Natural killer cell (primary cell): ENCODE data around the gene B3GNT3. TPM values are rescaled to one million over a fixed set of nuclear protein-coding genes. Genes with fewer than 3 reads are reported as not detected.

Experiments
- ATAC-seq, 3 donors: fragments of 150-1000 bp in 2 of 3; fragments of 200-7000 bp in 1 of 3; cut with Tn5 transposase; 1 replicate in 1 of 3; 2 replicates in 2 of 3; pipeline ENCODE4 v1.10.0; 2021; ENCODE audit warnings: mild to moderate bottlenecking in 2 of 3, moderate library complexity in 2 of 3
- DNase-seq, 2 donors: peaks; one replicate each; pipeline versions ENCODE4 v3.0.0 to v3.0.0-alpha.2; 2013 to 2021; ENCODE audit warnings: mixed read lengths in 1 of 2
- H3K27ac ChIP-seq: one replicate; pipeline ENCODE4 v1.5.1; 2013; ENCODE audit warnings: mild to moderate bottlenecking, low read length
- H3K27me3 ChIP-seq: one replicate; pipeline ENCODE4 v1.6.1; 2013; ENCODE audit warnings: low read length; ENCODE audit not compliant: control insufficient read depth, insufficient read depth
- H3K36me3 ChIP-seq: one replicate; pipeline ENCODE4 v1.6.1; 2013; ENCODE audit warnings: low read length; ENCODE audit not compliant: control insufficient read depth, insufficient read depth
- H3K4me1 ChIP-seq: one replicate; pipeline ENCODE4 v1.6.1; 2013; ENCODE audit warnings: low read length; ENCODE audit not compliant: control insufficient read depth, insufficient read depth
- H3K4me3 ChIP-seq: one replicate; pipeline ENCODE4 v1.5.1; 2013; ENCODE audit warnings: low read length
- H3K9me3 ChIP-seq: one replicate; pipeline ENCODE4 v1.6.1; 2013; ENCODE audit warnings: low read length; ENCODE audit not compliant: control insufficient read depth, insufficient read depth
- H3K27ac Mint-ChIP-seq, 2 donors: one replicate each; pipeline ENCODE4 v1.8.0; 2022; ENCODE audit warnings: mild to moderate bottlenecking in 2 of 2, mixed read lengths in 2 of 2, moderate library complexity in 1 of 2
- H3K27me3 Mint-ChIP-seq, 2 donors: one replicate each; pipeline ENCODE4 v1.8.0; 2022; ENCODE audit warnings: low read depth in 2 of 2, mixed read lengths in 2 of 2
- H3K36me3 Mint-ChIP-seq: one replicate; pipeline ENCODE4 v1.8.0; 2022; ENCODE audit warnings: mixed read lengths
- H3K4me1 Mint-ChIP-seq, 2 donors: one replicate each; pipeline ENCODE4 v1.8.0; 2022; ENCODE audit warnings: mixed read lengths in 2 of 2
- H3K4me3 Mint-ChIP-seq: one replicate; pipeline ENCODE4 v1.8.0; 2022; ENCODE audit warnings: mild to moderate bottlenecking, moderate library complexity, mixed read lengths
- H3K9me3 Mint-ChIP-seq, 2 donors: one replicate each; pipeline ENCODE4 v1.8.0; 2022; ENCODE audit warnings: mixed read lengths in 2 of 2
- CTCF ChIP-seq: fragments of 200-600 bp; IDR thresholded peaks from one replicate; pipeline ENCODE4 v1.8.0; 2022; ENCODE audit warnings: antibody characterized with exemption
- WGBS: methylation state at CpG from one replicate; pipeline ENCODE4 v1.1.7; 2013; ENCODE audit warnings: missing lambda C conversion rate; ENCODE audit not compliant: insufficient coverage; 5-methylcytosine and 5-hydroxymethylcytosine counted together
- intact Hi-C: fragments of 100-400 bp; cut with micrococcal nuclease; formaldehyde crosslinking; loops from one replicate; pipeline ENCODE4 v1.14.2; 2022
- total RNA-seq, 4 donors: library from RNA; stranded (reverse); fragments of 120-200 nt in 1 of 4; gene quantifications; one replicate each; pipeline versions ENCODE4 v1.2.3 to v1.2.4, GENCODE V29; 2013 to 2022

The B3GNT3 gene
- total RNA-seq, 3 donors from 2014 or later (not counting 1 experiment from before 2014, with no cell fraction given) = not detected

- no peak for TF ChIP-seq CTCF
- Mint-ChIP-seq H3K27ac (peak overlapping the region; percentile 95), H3K27me3 (no peaks in the 10 kb centered on the region), H3K4me3 (peak overlapping the region; percentile 82), H3K4me1 (peaks cover 32 to 56% of the 10 kb centered on the region in 2 donors), H3K36me3 (no peaks in the 10 kb centered on the region), H3K9me3 (no peaks in the 10 kb centered on the region)
- peak overlapping the region; percentile 83 for H3K27ac ChIP-seq
- intact Hi-C loops = no loop called here
- no peaks in the 10 kb centered on the region for H3K27me3 ChIP-seq
- H3K4me1 ChIP-seq = peaks cover 75% of the 10 kb centered on the region
- 84% methylated on average over 8 of the region's 8 CpGs for WGBS
- ATAC-seq (no peak), DNase-seq (peak in 1 of 2 donors; percentile 46)
- H3K4me3 ChIP-seq = peak overlapping the region; percentile 5
- no peaks in the 10 kb centered on the region for H3K9me3 ChIP-seq
- H3K36me3 ChIP-seq = peaks cover 8% of the 10 kb centered on the region
These were observed 45.0 kb upstream of the B3GNT3 start for GRCh38 chr19:17749912-17750317.

GRCh38 chr19:17751103-17751911, 43.6 kb upstream of the B3GNT3 start, which contains the start of gene FCHO1:
TSS of gene FCHO1 (plus strand) at chr19:17751477. CDS start at chr19:17755165, 3,688 bp downstream.
- peak within 1 kb of the TSS; percentile 50 for H3K4me3 ChIP-seq
- Mint-ChIP-seq H3K4me1 (peaks cover 35 to 58% of the 10 kb centered on the region in 2 donors), H3K9me3 (no peaks in the 10 kb centered on the region), H3K27ac (peak within 1 kb of the TSS; percentile 95), H3K4me3 (peak within 1 kb of the TSS; percentile 92), H3K36me3 (no peaks in the 10 kb centered on the region), H3K27me3 (no peaks in the 10 kb centered on the region)
- ATAC-seq = peak; percentile 70 to 75 (median 73)
- no peaks in the 10 kb centered on the region for H3K27me3 ChIP-seq
- peaks cover 87% of the 10 kb centered on the region for H3K4me1 ChIP-seq
- no peaks in the 10 kb centered on the region for H3K9me3 ChIP-seq
- peak within 1 kb of the TSS; percentile 83 for H3K27ac ChIP-seq
- no peak for TF ChIP-seq CTCF
- 5% methylated on average over 23 of the region's 28 CpGs for WGBS
- peaks cover 17% of the 10 kb centered on the region for H3K36me3 ChIP-seq
- DNase-seq = peak; percentile 77 to 94
- intact Hi-C loops = no loop called here

GRCh38 chr19:17751912-17752273, 43.0 kb upstream of the B3GNT3 start:
- Histone ChIP-seq H3K27ac (peak overlapping the region; percentile 83), H3K27me3 (no peaks in the 10 kb centered on the region), H3K36me3 (peaks cover 20% of the 10 kb centered on the region), H3K4me1 (peaks cover 87% of the 10 kb centered on the region), H3K4me3 (peak overlapping the region; percentile 50), H3K9me3 (no peaks in the 10 kb centered on the region)
- WGBS = 2% methylated on average over 2 of the region's 2 CpGs
- peaks cover 35 to 53% of the 10 kb centered on the region in 2 donors for H3K4me1 Mint-ChIP-seq
- H3K27ac Mint-ChIP-seq = peak overlapping the region; percentile 95
- no peaks in the 10 kb centered on the region for H3K9me3 Mint-ChIP-seq
- DNase-seq = no peak
- ATAC-seq = no peak
- H3K27me3 Mint-ChIP-seq = no peaks in the 10 kb centered on the region
- H3K36me3 Mint-ChIP-seq = no peaks in the 10 kb centered on the region
- no peak for TF ChIP-seq CTCF
- intact Hi-C loops = no loop called here
- H3K4me3 Mint-ChIP-seq = peak overlapping the region; percentile 92
